GM12891 (cell line): Measurements from ENCODE around the gene TAF11L14.

Experiments
- DNase-seq: peaks from one replicate; pipeline ENCODE4 v3.0.0; 2011; ENCODE audit warnings: low spot score; ENCODE audit not compliant: insufficient read length
- FAIRE-seq: peaks from 2 replicates; lab custom pipeline; 2011; peaks lifted over from hg19 to GRCh38; lab: Jason Lieb, UNC
- PAX5 ChIP-seq: IDR thresholded peaks from 2 replicates; pipeline ENCODE4 v1.6.1; 2011; ENCODE audit warnings: low read length, moderate library complexity, mild to moderate bottlenecking; ENCODE audit not compliant: insufficient read depth, severe bottlenecking
- POLR2A ChIP-seq: IDR thresholded peaks from 2 replicates; pipeline ENCODE4 v1.6.1; 2011; ENCODE audit warnings: low read depth, low read length, control low read depth
- POLR2AphosphoS5 ChIP-seq: IDR thresholded peaks from 2 replicates; pipeline ENCODE4 v1.6.1; 2011; ENCODE audit warnings: low read depth, low read length, control low read depth
- POU2F2 ChIP-seq: IDR thresholded peaks from 2 replicates; pipeline ENCODE4 v1.6.1; 2011; ENCODE audit warnings: low read depth, mild to moderate bottlenecking, control low read depth, low read length, moderate library complexity
- SPI1 ChIP-seq: IDR thresholded peaks from 2 replicates; pipeline ENCODE4 v1.6.1; 2011; ENCODE audit warnings: low read depth, low read length, control low read depth
- TAF1 ChIP-seq: IDR thresholded peaks from 2 replicates; pipeline ENCODE4 v1.6.1; 2011; ENCODE audit warnings: low read depth, low read length, control low read depth

Gene TAF11L14

DNA sequence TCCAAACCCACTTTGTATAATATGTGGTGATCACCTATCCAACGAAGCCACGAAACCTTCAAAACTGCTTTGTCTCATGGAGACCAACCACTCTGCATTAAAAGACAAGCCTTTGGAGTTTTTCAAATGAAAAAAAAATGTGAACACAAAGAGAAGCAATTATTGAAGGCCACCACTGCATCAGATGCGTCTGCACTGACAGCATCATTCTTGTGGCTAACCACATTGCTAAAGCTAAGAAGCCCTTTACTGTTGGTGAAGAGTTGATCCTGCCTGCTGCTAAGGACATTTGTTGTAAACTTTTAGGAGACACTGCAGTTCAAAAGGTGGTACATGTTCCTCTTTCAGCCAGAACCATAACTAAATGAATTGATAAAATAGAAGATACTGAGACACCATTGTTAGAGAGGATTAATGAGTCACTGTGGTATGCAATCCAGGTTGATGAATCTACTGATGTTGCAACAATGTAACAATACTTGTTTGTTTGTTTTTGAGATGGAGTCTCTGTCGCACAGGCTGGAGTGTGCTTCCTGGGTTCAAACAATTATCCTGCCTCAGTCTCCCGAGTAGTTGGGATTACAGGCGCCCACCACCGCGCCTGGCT, 45.4 kb downstream of the TAF11L14 start:
- FAIRE-seq: no peak
- TF ChIP-seq POU2F2 (no peak), SPI1 (no peak)
- no peak for DNase-seq

DNA sequence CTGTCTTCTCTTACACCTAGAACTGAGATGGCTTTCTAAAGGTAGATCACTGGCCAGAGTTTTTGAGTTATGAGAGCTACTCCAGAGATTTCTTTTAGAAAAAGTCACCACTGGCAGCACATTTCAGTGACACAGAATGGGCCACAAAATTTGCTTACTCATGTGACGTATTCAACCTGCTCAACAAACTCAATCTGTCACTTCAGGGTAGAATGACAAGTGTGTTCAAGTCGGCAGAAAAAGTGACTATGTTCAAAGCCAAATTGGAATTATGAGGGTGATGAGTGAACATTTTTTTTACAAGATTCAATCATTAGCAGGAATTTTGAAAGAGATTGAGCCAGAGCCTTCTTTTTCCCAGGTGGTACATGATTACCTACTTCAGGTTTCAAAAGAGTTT, 46.5 kb downstream of the TAF11L14 start:
- no peak for FAIRE-seq
- TF ChIP-seq TAF1: no peak
- TF ChIP-seq POLR2A: no peak
- no peak for TF ChIP-seq PAX5
- no peak for TF ChIP-seq POLR2AphosphoS5
- TF ChIP-seq SPI1: no peak
- TF ChIP-seq POU2F2: no peak
- no peak for DNase-seq
